ENCODE results near the gene NLRP11.

NLRP11 gene

DNA sequence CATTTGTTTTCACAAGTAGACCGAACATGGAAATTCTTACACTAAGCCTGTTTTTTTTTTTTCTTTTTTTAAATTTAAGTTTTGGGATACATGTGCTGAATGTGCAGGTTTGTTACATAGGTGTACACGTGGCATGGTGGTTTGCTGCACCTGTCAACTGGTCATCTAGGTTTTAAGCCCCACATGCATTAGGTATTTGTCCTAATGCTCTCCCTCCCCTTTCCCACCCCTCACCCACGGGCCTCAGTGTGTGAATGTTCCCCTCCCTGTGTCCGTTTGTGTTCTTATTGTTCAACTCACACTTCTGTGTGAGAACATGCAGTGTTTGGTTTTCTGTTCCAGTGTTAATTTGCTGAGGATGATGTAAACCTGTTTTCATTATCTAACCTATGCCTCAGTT is 7.1 kb upstream of the NLRP11 start:
- Histone ChIP-seq H3K27me3 (ENCODE audit: control insufficient read depth in 5 of 5, insufficient read depth in 4 of 5, low read length in 5 of 5) (no peaks in the 10 kb centered on the region), H3K27ac (ENCODE audit: low read depth, low read length) (no peak overlapping the region), H3K4me1 (ENCODE audit: control insufficient read depth in 5 of 5, insufficient read depth in 5 of 5, low read length in 5 of 5) (no peaks in the 10 kb centered on the region), H3K36me3 (ENCODE audit: control insufficient read depth in 5 of 5, insufficient read depth in 5 of 5, low read length in 5 of 5) (no peaks in the 10 kb centered on the region), H3K9ac (ENCODE audit: low read length in 5 of 5) (no peak overlapping the region), H3K9me3 (ENCODE audit: control insufficient read depth in 5 of 5, low read length in 5 of 5) (peaks cover 0 to 6% (median 0%) of the 10 kb centered on the region in 5 donors), H3K4me3 (ENCODE audit: low read depth in 1 of 5, low read length in 5 of 5) (no peak overlapping the region)

DNA sequence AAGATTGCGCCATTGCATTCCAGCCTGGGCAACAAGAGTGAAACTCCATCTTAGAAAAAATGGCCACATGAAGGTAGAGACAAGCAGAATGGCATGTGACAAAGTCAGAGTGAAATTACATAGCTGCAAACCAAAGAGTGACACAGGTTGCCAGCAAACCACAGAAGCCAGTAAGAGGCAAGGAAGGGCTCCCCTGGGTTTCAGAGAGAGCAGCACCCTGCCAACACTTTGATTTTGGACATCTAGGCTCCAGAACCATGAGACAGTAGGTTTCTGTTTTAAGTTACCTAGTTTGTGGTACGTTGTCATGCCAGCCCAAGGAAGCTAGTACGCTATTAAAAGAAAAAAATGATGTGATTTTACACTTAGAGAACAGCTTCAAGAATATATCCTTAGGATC is 6.5 kb upstream of the NLRP11 start:
- Histone ChIP-seq H3K4me3 (ENCODE audit: low read depth in 1 of 5, low read length in 5 of 5) (no peak overlapping the region), H3K9me3 (ENCODE audit: control insufficient read depth in 5 of 5, low read length in 5 of 5) (peaks cover 0 to 6% (median 0%) of the 10 kb centered on the region in 5 donors), H3K27ac (ENCODE audit: low read depth, low read length) (no peak overlapping the region)

DNA sequence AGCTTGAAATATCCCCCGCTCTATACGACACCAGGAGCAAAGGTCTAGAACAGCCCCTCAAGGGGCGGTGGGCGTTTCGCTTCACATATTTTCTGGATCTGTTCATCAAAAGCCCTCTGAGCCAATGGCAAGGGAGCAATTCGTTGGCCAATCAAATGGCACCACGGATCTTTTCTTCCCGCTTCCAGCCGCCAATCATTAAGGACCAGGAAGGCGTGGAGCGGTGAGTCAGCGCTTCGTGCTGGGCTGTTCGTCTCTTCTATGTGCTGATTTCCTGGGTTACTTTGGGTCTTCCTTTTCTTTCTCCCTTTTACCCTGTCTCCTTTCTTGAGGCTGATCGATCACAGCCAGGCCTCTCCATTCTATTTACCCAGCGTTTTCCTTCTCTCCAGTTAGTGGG is 4.5 kb upstream of the NLRP11 start, which contains the start of gene NLRP4:
Gene NLRP4 (plus strand): TSS at position 201 of the 400 bp plus-strand sequence. CDS start 15,541 bp downstream, outside the sequence.
- Histone ChIP-seq H3K27ac (ENCODE audit: low read depth, low read length) (no peak within 1 kb of the TSS), H3K4me1 (ENCODE audit: control insufficient read depth in 5 of 5, insufficient read depth in 5 of 5, low read length in 5 of 5) (no peaks in the 10 kb centered on the region), H3K9me3 (ENCODE audit: control insufficient read depth in 5 of 5, low read length in 5 of 5) (no peaks in the 10 kb centered on the region), H3K9ac (ENCODE audit: low read length in 5 of 5) (no peak within 1 kb of the TSS), H3K27me3 (ENCODE audit: control insufficient read depth in 5 of 5, insufficient read depth in 4 of 5, low read length in 5 of 5) (no peaks in the 10 kb centered on the region), H3K36me3 (ENCODE audit: control insufficient read depth in 5 of 5, insufficient read depth in 5 of 5, low read length in 5 of 5) (no peaks in the 10 kb centered on the region), H3K4me3 (ENCODE audit: low read depth in 1 of 5, low read length in 5 of 5) (no peak within 1 kb of the TSS)

More for the DNA sequence above, 6.5 kb upstream of the NLRP11 start:
- no peaks in the 10 kb centered on the region for H3K4me1 ChIP-seq (ENCODE audit: control insufficient read depth in 5 of 5, insufficient read depth in 5 of 5, low read length in 5 of 5)
- H3K36me3 ChIP-seq (ENCODE audit: control insufficient read depth in 5 of 5, insufficient read depth in 5 of 5, low read length in 5 of 5) = no peaks in the 10 kb centered on the region
- H3K9ac ChIP-seq (ENCODE audit: low read length in 5 of 5) = no peak overlapping the region
- H3K27me3 ChIP-seq (ENCODE audit: control insufficient read depth in 5 of 5, insufficient read depth in 4 of 5, low read length in 5 of 5) = no peaks in the 10 kb centered on the region

DNA sequence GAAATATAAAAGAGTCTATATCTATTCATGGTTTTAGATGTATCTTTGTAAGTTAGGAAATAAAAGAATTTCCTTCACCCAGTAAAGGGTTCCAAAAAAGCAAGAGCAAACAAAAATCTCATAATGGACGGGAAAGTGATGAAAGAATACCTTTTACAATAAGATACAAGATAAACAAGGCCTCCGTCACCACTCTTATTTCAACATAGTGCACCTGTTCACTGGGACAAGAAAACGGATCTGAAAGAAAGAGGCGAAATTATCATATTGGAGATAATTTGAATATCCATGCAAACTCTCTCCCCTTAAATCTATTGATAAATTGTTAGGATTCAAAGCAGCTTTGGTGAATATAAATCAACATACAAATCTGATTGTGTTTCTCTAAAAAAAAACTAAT is 877 bp upstream of the NLRP11 start:
- Histone ChIP-seq H3K27ac (ENCODE audit: low read depth, low read length) (no peak overlapping the region), H3K36me3 (ENCODE audit: control insufficient read depth in 5 of 5, insufficient read depth in 5 of 5, low read length in 5 of 5) (no peaks in the 10 kb centered on the region), H3K4me3 (ENCODE audit: low read depth in 1 of 5, low read length in 5 of 5) (no peak overlapping the region), H3K9ac (ENCODE audit: low read length in 5 of 5) (no peak overlapping the region), H3K9me3 (ENCODE audit: control insufficient read depth in 5 of 5, low read length in 5 of 5) (no peaks in the 10 kb centered on the region), H3K4me1 (ENCODE audit: control insufficient read depth in 5 of 5, insufficient read depth in 5 of 5, low read length in 5 of 5) (no peaks in the 10 kb centered on the region), H3K27me3 (ENCODE audit: control insufficient read depth in 5 of 5, insufficient read depth in 4 of 5, low read length in 5 of 5) (peaks cover 0 to 3% (median 0%) of the 10 kb centered on the region in 5 donors)

DNA sequence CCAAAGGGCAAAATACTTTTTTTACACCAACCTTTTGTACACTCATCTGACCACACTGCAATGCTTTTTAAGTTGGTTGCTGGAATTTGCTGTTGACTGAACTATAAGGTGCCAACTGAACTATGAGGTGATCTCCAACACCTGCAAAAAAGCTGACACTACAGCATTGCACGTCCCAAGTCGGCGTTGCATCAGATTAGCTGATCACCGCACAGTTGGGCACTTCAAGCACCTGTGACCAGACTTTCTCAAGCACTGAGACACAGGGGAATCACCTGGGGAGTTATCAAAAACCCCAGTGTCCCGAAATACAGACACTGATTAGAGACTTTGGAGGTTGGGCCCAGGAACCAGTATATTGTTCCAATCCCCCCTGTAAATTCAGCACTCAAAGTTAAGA is 1.1 kb downstream of the NLRP11 start:
- Histone ChIP-seq H3K4me3 (ENCODE audit: low read depth in 1 of 5, low read length in 5 of 5) (no peak overlapping the region), H3K36me3 (ENCODE audit: control insufficient read depth in 5 of 5, insufficient read depth in 5 of 5, low read length in 5 of 5) (no peaks in the 10 kb centered on the region), H3K27ac (ENCODE audit: low read depth, low read length) (no peak overlapping the region), H3K27me3 (ENCODE audit: control insufficient read depth in 5 of 5, insufficient read depth in 4 of 5, low read length in 5 of 5) (peaks cover 0 to 3% (median 0%) of the 10 kb centered on the region in 5 donors), H3K9ac (ENCODE audit: low read length in 5 of 5) (no peak overlapping the region), H3K9me3 (ENCODE audit: control insufficient read depth in 5 of 5, low read length in 5 of 5) (no peaks in the 10 kb centered on the region), H3K4me1 (ENCODE audit: control insufficient read depth in 5 of 5, insufficient read depth in 5 of 5, low read length in 5 of 5) (no peaks in the 10 kb centered on the region)

DNA sequence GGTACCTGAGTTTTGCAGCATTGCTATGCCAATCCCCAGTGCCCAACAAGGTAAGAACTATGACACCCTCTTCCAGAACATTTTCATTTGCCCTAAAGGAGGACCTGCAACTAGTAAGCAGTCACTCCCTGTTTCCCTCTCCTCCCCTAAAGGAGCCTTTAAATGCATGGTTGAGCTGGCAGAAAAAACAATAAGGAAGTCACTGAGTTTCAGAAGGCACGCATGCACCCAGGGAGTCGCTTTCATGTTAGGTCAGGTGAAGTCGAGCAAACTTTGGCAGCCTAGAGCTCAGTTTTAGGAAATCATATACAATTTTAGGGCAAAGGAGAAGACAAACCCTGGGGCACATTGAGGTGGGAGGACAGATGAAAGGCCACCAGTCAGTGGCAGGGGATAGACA is 11.8 kb downstream of the NLRP11 start:
- no peaks in the 10 kb centered on the region for H3K4me1 ChIP-seq (ENCODE audit: control insufficient read depth in 5 of 5, insufficient read depth in 5 of 5, low read length in 5 of 5)
- H3K4me3 ChIP-seq (ENCODE audit: low read depth in 1 of 5, low read length in 5 of 5) = no peak overlapping the region

DNA sequence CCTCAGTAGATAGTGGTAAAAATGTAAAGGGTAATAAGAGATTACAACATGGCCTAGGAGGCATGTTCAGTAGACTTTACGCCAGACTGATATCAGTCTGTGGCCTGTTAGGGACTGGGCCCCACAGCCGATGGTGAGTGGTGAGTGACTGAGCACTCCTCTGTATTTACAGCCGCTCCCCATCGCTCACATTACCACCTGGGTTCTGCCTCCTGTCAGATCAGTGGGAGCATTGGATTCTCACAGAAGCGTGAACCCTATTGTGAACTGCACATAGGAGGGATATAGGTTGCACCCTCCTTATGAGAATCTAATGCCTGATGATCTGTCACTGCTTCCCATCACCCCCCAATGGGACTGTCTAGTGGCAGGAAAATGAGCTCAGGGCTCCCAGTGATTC is 17.9 kb downstream of the NLRP11 start:
- Histone ChIP-seq H3K36me3 (ENCODE audit: control insufficient read depth in 5 of 5, insufficient read depth in 5 of 5, low read length in 5 of 5) (no peaks in the 10 kb centered on the region), H3K4me1 (ENCODE audit: control insufficient read depth in 5 of 5, insufficient read depth in 5 of 5, low read length in 5 of 5) (peaks cover 0 to 4% (median 4%) of the 10 kb centered on the region in 5 donors), H3K4me3 (ENCODE audit: low read depth in 1 of 5, low read length in 5 of 5) (no peak overlapping the region), H3K27me3 (ENCODE audit: control insufficient read depth in 5 of 5, insufficient read depth in 4 of 5, low read length in 5 of 5) (peaks cover 0 to 8% (median 0%) of the 10 kb centered on the region in 5 donors), H3K27ac (ENCODE audit: low read depth, low read length) (no peak overlapping the region), H3K9ac (ENCODE audit: low read length in 5 of 5) (no peak overlapping the region), H3K9me3 (ENCODE audit: control insufficient read depth in 5 of 5, low read length in 5 of 5) (no peaks in the 10 kb centered on the region)

More for the DNA sequence above, 11.8 kb downstream of the NLRP11 start:
- peaks cover 0 to 2% (median 0%) of the 10 kb centered on the region in 5 donors for H3K9me3 ChIP-seq (ENCODE audit: control insufficient read depth in 5 of 5, low read length in 5 of 5)
- no peak overlapping the region for H3K9ac ChIP-seq (ENCODE audit: low read length in 5 of 5)
- no peak overlapping the region for H3K27ac ChIP-seq (ENCODE audit: low read depth, low read length)
- no peaks in the 10 kb centered on the region for H3K36me3 ChIP-seq (ENCODE audit: control insufficient read depth in 5 of 5, insufficient read depth in 5 of 5, low read length in 5 of 5)
- peaks cover 0 to 14% (median 6%) of the 10 kb centered on the region in 5 donors for H3K27me3 ChIP-seq (ENCODE audit: control insufficient read depth in 5 of 5, insufficient read depth in 4 of 5, low read length in 5 of 5)

DNA sequence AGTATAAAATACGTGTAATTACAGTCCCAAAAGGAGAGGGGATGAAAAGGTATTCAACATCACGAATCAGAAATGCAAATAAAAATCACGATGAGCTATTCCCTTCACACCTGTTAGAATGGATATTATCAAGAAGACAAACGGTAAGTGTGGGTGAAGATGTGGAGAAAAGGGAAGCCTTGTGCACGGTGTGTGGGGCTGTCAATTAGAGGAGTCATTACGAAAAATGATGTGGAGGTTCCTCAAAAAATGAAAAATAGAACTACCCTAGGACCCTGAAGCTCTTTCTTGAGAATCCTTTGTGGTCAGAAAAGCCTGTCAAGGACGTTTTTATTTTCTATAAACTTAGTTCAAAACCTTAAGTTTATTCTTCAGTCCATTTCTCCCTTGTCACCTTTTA is 19.4 kb downstream of the NLRP11 start:
- H3K9ac ChIP-seq (ENCODE audit: low read length in 5 of 5) = no peak overlapping the region
- peaks cover 0 to 8% (median 0%) of the 10 kb centered on the region in 5 donors for H3K27me3 ChIP-seq (ENCODE audit: control insufficient read depth in 5 of 5, insufficient read depth in 4 of 5, low read length in 5 of 5)
- no peak overlapping the region for H3K4me3 ChIP-seq (ENCODE audit: low read depth in 1 of 5, low read length in 5 of 5)
- H3K27ac ChIP-seq (ENCODE audit: low read depth, low read length) = no peak overlapping the region
- H3K9me3 ChIP-seq (ENCODE audit: control insufficient read depth in 5 of 5, low read length in 5 of 5) = peaks cover 0 to 2% (median 0%) of the 10 kb centered on the region in 5 donors
- H3K4me1 ChIP-seq (ENCODE audit: control insufficient read depth in 5 of 5, insufficient read depth in 5 of 5, low read length in 5 of 5) = peaks cover 0 to 4% (median 4%) of the 10 kb centered on the region in 5 donors
- no peaks in the 10 kb centered on the region for H3K36me3 ChIP-seq (ENCODE audit: control insufficient read depth in 5 of 5, insufficient read depth in 5 of 5, low read length in 5 of 5)

DNA sequence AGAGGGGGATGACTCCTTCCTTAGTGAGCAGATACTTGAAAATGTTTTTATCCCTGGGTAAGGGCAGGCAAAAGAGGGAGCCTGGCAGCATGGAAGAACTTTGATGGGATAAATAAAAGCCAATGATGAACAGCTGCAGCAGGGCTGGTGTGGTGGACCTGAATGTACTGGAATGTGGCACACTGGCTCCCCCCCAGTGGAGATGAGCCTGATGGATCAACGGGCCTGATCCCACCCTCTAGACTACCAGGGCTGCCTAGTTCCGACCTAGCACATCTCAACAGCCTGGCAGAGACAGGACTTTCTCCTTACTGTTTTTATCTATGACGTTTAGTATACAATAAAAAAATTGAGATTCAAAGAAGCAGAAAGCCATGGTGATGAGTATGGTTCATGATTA is 20.5 kb downstream of the NLRP11 start:
- peaks cover 0 to 8% (median 0%) of the 10 kb centered on the region in 5 donors for H3K27me3 ChIP-seq (ENCODE audit: control insufficient read depth in 5 of 5, insufficient read depth in 4 of 5, low read length in 5 of 5)
- H3K36me3 ChIP-seq (ENCODE audit: control insufficient read depth in 5 of 5, insufficient read depth in 5 of 5, low read length in 5 of 5) = no peaks in the 10 kb centered on the region
- peaks cover 0 to 6% (median 0%) of the 10 kb centered on the region in 5 donors for H3K9me3 ChIP-seq (ENCODE audit: control insufficient read depth in 5 of 5, low read length in 5 of 5)
- H3K27ac ChIP-seq (ENCODE audit: low read depth, low read length) = no peak overlapping the region
- H3K4me1 ChIP-seq (ENCODE audit: control insufficient read depth in 5 of 5, insufficient read depth in 5 of 5, low read length in 5 of 5) = peaks cover 0 to 4% (median 4%) of the 10 kb centered on the region in 5 donors
- H3K9ac ChIP-seq (ENCODE audit: low read length in 5 of 5) = no peak overlapping the region
- no peak overlapping the region for H3K4me3 ChIP-seq (ENCODE audit: low read depth in 1 of 5, low read length in 5 of 5)

DNA sequence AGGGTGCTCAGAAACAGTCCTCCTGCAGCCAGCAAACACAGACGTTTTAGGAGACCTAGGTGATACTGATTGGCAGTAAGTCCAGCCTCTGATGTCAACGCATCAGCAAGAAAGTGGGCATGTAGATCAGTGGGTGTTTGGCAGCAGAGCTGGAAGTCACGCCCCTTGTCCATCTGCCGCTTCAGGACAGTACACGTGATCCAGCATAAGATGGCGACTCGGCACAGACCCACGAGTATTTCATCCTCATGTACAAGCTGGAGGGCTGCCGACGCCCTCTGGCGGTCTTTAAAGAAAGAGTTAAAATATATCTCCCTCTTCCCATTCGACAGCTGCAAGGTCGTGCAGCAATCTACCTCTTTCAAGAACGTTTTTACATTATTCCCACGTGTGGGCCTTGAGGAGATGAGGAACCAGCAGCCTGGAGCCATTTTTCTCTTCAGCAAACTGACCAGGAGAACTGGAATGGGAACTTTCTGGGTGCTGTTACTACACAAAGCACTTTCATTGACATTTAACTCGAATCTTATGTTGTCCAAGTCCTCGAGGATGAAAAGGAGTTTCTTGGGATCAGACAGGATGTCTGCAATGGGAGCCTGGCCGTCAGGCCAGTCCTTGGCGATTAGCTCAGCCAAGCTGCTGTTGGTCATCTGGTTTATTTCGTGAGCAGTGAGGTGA is 22.3 kb downstream of the NLRP11 start:
- Histone ChIP-seq H3K4me1 (ENCODE audit: control insufficient read depth in 5 of 5, insufficient read depth in 5 of 5, low read length in 5 of 5) (peaks cover 0 to 4% (median 4%) of the 10 kb centered on the region in 5 donors), H3K27me3 (ENCODE audit: control insufficient read depth in 5 of 5, insufficient read depth in 4 of 5, low read length in 5 of 5) (peaks cover 0 to 5% (median 0%) of the 10 kb centered on the region in 5 donors), H3K9ac (ENCODE audit: low read length in 5 of 5) (no peak overlapping the region), H3K27ac (ENCODE audit: low read depth, low read length) (no peak overlapping the region), H3K9me3 (ENCODE audit: control insufficient read depth in 5 of 5, low read length in 5 of 5) (peaks cover 0 to 7% (median 0%) of the 10 kb centered on the region in 5 donors), H3K36me3 (ENCODE audit: control insufficient read depth in 5 of 5, insufficient read depth in 5 of 5, low read length in 5 of 5) (no peaks in the 10 kb centered on the region), H3K4me3 (ENCODE audit: low read depth in 1 of 5, low read length in 5 of 5) (peak overlapping the region in 2 of 5 donors; percentile 11 to 57)
